Kidney epithelial cell (primary cell): ENCODE results near the gene H19. TPM values are rescaled to one million over a fixed set of nuclear protein-coding genes. Genes with fewer than 3 reads are reported as not detected.

Experiments used
- DNase-seq: peaks from one replicate; pipeline ENCODE4 v3.0.0-alpha.2; 2010; ENCODE audit warnings: low read depth
- H3K27me3 ChIP-seq: 2 replicates; pipeline ENCODE4 v1.6.0; 2011; ENCODE audit warnings: low read length; ENCODE audit not compliant: control insufficient read depth, insufficient read depth
- H3K36me3 ChIP-seq: 2 replicates; pipeline ENCODE4 v1.5.1; 2011; ENCODE audit warnings: low read length; ENCODE audit not compliant: control insufficient read depth, insufficient read depth
- H3K4me3 ChIP-seq: 2 replicates; pipeline ENCODE4 v1.5.1; 2011; ENCODE audit warnings: low read depth, mild to moderate bottlenecking, control low read depth, low read length
- CTCF ChIP-seq: IDR thresholded peaks from 2 replicates; pipeline ENCODE4 v1.5.1; 2011; ENCODE audit warnings: mild to moderate bottlenecking, moderate library complexity, low read length, control low read depth, inconsistent platforms; ENCODE audit not compliant: insufficient read depth, poor library complexity, severe bottlenecking
- total RNA-seq: library from RNA; depleted of rRNA; stranded (reverse); fragments of >200 nt; gene quantifications from 2 replicates; pipeline ENCODE4 v1.2.3, GENCODE V29; 2015

The H19 gene
- total RNA-seq, 1 donor from 2014 or later: 78.8 TPM

DNA sequence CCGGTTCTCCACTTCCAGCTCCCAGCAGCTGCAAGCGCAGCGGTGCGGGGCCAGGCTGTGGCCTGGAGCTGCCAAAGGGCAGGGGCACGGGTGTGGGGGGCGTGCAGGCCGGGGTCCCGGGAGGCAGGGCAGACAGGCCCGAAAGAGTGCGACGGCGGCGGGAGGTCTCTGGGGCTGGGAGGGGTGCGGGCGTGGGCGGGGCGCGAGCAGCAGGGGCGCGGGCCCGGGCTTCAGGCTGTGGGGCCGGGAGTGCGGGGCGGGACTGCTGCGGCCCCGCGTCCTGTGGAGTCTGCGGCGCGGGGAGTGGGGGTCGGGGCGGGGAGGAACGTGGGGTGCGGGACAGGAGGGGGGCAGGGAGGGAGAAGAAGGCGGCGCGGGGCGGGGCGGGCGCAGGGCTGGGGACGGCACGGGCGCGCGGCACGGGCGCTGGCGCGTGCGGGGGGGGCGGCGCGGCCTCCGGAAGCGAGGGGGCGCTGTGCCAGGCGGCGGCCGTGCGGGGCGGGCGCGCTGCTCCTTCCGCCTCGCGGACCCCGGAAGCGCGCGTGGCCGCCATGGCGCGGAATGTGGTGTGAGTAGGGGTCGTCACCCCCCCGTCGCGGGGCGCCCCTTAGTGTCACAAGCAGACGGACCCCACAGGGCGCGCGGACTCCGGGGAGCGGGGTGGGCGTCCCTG lies 50.7 kb downstream of the H19 start, which contains the start of gene MRPL23:
Gene MRPL23 (plus strand): TSS at position 521 of the 673 bp plus-strand sequence. CDS start 31 bp downstream, at position 552.
- no peak within 1 kb of the TSS for H3K4me3 ChIP-seq

More for the DNA sequence above, 50.7 kb downstream of the H19 start, which contains the start of gene MRPL23:
- no peaks in the 10 kb centered on the region for H3K27me3 ChIP-seq
- no peaks in the 10 kb centered on the region for H3K36me3 ChIP-seq
- DNase-seq: no peak
- no peak for TF ChIP-seq CTCF

Other genes starting within 250 kb of the H19 start
- gene IFITM10, start 247.2 kb downstream of the H19 start, total RNA-seq: 0.14 and 1.1 TPM in 2 replicates
- gene CTSD, start 233.9 kb downstream of the H19 start, total RNA-seq: 425 and 603 TPM in 2 replicates
- 0.17 TPM in 1 of 2 replicates, not detected in the other for gene SYT8, start 162.9 kb downstream of the H19 start, total RNA-seq
- gene TNNI2, start 158.9 kb downstream of the H19 start, total RNA-seq: not detected in 2 replicates
- gene LSP1, start 144.8 kb downstream of the H19 start, total RNA-seq: not detected in 2 replicates
- not detected in 2 replicates for gene PRR33, start 105.9 kb downstream of the H19 start, total RNA-seq
- gene TNNT3, start 78.1 kb downstream of the H19 start, total RNA-seq: not detected in 2 replicates
- gene MRPL23, start 50.5 kb downstream of the H19 start, total RNA-seq: 163 and 190 TPM in 2 replicates
- gene IGF2, start 141.5 kb upstream of the H19 start, total RNA-seq: 8.7 and 11.4 TPM in 2 replicates
- not detected in 2 replicates for gene INS, start 163.4 kb upstream of the H19 start, total RNA-seq
- gene TH, start 174.0 kb upstream of the H19 start, total RNA-seq: not detected in 2 replicates